AG09319 (cell line): ENCODE data around the gene ALPL.
A peak's percentile ranks its signal among the peaks of the same experiment; 100 is the strongest.

Source experiments
- DNase-seq: peaks from one replicate; pipeline ENCODE4 v3.0.0-alpha.2; 2010; ENCODE audit warnings: low read depth; ENCODE audit errors: extremely low read depth
- TF ChIP-seq, protein P1 (sequence below): IDR thresholded peaks from 2 replicates; pipeline ENCODE4 v1.5.1; 2011; ENCODE audit warnings: low read depth, mild to moderate bottlenecking, inconsistent platforms, low read length, moderate library complexity

Gene ALPL

DNA sequence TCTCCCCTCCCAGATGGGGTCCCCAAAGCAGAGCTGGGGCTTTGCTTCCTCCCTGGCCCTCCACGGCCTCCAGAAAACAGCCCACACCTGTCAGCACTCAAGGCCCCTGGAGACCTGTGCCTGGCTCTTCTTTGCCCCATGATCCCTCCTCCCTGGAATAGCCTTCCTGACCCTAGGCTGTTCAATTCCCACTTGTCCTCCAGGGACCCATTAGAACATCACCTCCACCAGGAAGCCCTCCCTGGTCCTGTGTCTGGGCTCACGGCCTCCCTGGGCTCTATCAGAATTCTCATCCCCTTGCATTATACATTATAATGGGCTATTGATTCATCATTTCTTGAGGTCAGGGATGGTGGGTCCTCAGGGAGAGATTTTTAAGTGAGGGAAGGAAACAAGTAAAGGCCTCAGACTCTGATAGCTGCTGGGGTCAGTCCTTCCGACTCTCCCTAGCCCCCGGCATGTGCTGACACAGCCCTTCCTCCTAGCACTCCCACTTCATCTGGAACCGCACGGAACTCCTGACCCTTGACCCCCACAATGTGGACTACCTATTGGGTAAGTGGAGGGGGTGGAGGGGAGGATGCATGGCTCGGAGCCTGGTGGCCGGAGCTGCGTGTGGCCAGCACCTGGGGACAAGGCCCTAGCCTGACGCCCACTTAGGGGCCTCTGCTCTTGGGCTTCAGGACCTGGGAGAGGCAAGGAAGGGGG is 60.8 kb downstream of the ALPL start:
- no peak for DNase-seq

DNA sequence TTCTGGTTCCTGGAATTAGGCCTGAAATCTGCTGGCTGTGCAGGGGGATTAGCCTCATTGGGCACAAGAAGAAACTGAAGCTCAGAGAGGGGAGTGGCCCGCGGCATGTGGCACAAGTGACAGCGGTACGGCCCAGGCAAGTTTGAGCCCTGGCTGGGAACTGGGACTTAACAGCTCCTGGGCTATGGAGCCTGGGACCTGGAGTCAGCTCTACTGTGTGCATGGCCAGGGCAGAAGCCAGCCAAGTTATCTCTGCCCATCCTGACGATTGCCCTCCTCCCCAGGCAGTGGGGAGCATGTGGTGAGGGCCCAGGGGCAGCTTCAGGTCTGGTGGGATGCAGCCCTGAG is 61.3 kb downstream of the ALPL start:
- TF ChIP-seq, protein P1, sequence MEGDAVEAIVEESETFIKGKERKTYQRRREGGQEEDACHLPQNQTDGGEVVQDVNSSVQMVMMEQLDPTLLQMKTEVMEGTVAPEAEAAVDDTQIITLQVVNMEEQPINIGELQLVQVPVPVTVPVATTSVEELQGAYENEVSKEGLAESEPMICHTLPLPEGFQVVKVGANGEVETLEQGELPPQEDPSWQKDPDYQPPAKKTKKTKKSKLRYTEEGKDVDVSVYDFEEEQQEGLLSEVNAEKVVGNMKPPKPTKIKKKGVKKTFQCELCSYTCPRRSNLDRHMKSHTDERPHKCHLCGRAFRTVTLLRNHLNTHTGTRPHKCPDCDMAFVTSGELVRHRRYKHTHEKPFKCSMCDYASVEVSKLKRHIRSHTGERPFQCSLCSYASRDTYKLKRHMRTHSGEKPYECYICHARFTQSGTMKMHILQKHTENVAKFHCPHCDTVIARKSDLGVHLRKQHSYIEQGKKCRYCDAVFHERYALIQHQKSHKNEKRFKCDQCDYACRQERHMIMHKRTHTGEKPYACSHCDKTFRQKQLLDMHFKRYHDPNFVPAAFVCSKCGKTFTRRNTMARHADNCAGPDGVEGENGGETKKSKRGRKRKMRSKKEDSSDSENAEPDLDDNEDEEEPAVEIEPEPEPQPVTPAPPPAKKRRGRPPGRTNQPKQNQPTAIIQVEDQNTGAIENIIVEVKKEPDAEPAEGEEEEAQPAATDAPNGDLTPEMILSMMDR, result no peak
- no peak for DNase-seq

More for the DNA sequence above, 60.8 kb downstream of the ALPL start:
- TF ChIP-seq, protein P1, result no peak

DNA sequence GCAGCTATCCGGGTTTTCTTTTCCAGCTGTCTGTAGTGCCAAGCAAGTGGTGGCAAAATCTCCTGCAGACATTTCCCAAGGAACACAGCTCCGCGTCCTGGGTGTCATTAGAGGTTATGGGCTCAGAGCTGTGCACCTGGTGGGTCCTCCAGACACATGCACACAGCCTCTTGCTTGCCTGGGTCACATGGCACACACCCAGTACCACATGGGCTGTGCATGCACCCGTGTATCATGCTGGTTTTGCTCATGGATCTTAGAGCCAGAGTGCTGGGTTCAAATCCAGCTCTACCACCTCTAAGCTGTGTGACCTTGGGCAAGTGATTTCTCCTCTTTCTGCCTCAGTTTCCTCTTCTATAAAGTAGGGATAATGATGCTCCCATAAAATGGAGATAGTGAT is 61.7 kb downstream of the ALPL start:
- TF ChIP-seq, protein P1, result no peak
- no peak for DNase-seq

DNA sequence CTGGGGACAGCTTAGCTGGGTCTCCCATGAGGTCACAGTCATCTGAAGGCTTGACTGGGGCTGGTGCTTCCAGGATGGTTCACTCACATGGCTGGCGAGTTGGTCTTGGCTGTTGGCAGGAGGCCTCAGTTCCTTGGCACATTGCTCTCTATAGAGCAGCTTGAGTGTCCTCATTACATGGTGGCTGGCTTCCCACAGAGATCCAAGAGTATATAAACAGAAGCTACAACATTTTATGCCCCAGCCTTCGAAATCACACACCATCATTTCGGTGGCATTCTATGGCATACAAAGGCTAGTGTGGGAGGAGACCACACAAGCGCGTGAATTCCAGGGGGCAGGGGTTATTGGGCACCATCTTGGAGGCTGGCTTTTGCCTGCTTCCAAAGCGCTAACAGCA is 63.0 kb downstream of the ALPL start:
- DNase-seq, result no peak
- TF ChIP-seq, protein P1, result no peak

DNA sequence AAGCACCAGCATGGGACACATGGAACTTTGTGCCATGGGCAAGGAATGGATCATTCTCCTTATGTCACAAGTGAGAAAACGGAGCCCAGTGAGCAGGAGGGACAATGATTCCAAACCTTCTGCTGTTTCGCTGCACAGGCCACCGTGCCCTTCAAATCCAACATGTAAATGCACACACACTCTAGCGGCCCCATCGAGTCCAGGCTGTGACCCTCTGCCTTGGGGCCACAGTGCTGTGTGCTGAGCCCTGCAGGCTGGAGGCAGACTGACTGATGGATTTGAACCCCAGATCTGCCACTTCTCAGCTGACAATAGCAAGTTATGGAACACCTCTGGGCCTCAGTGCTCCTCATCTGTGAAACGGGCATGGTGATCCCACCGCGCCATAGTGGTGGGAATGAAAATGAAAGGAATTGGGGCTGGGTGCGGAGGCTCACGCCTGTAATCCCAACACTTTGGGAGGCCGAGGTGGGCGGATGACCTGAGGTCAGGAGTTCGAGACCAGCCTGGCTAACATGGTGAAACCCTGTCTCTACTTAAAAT is 63.6 kb downstream of the ALPL start:
- TF ChIP-seq, protein P1, result no peak
- no peak for DNase-seq

DNA sequence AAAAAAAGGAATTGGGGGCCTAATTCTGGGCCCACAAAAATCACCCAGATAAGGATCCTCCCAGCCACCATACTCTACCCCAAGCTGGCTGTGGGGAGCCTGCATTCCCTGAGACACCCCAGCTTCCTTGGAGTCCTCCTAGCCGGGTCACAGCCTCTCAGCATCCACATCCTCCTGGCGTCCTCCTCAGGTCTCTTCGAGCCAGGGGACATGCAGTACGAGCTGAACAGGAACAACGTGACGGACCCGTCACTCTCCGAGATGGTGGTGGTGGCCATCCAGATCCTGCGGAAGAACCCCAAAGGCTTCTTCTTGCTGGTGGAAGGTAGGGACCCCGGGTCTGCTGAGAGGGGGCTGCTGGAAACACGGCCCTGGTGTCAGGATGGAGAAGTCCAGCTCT is 64.3 kb downstream of the ALPL start:
- TF ChIP-seq, protein P1, result no peak
- no peak for DNase-seq

DNA sequence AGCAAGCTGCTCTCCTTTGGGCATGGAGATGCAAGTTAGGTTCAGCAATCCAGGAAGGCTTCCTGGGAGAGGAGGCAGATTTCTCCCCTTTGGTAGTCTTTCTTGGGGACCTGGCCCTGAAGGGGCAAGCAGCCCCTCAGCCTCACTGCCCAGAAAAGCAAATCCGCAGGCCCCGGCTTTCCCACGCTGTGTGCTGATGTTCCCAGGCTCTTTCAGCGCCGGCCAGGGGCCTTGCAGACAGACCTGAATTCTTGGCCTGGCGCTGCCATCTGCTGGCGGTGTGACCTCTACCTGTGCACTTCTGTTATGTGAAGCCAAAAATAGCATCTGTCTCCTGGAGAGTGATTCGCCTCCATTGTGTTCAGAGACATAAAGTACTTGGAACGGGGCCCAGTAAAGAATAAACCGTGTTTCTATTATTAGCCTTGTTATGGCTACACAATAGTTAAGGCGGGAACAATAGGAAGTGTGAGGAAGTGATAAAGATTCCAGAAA is 64.8 kb downstream of the ALPL start:
- DNase-seq, result peak; percentile 42
- TF ChIP-seq, protein P1, result peak; percentile 67
